HepG2 (cell line): ENCODE measurements around the gene BIRC2. TPM values are rescaled to one million over a fixed set of nuclear protein-coding genes. Genes with fewer than 3 reads are reported as not detected.

ENCODE experiments used
- MTF2 ChIP-seq: sonication (generic); formaldehyde crosslinking; IDR thresholded peaks from 2 replicates; pipeline ENCODE4 v1.5.0; 2020; ENCODE audit warnings: missing genetic modification reagents, borderline replicate concordance
- NONO ChIP-seq, 2 experiments: fragments of 450-650 bp in 1 of 2; sonication (generic) in 1 of 2; formaldehyde crosslinking in 1 of 2; IDR thresholded peaks in 1 of 2; conservative IDR thresholded peaks in 1 of 2; 2 replicates each; pipeline versions ENCODE4 v1.6.1 to v1.8.0; 2017 to 2022; ENCODE audit warnings: mild to moderate bottlenecking in 1 of 2, missing genetic modification reagents in 1 of 2, moderate library complexity in 1 of 2
- SNAPC4 ChIP-seq: sonication (generic); formaldehyde crosslinking; IDR thresholded peaks from 2 replicates; pipeline ENCODE4 v1.4.0; 2020; ENCODE audit warnings: mild to moderate bottlenecking, missing genetic modification reagents
- ZHX2 ChIP-seq, 2 experiments: sonication (generic) in 1 of 2; formaldehyde crosslinking in 1 of 2; IDR thresholded peaks; 2 replicates each; pipeline versions ENCODE4 v1.6.1 to v1.9.0; 2014 to 2022; ENCODE audit warnings: antibody characterized with exemption in 1 of 2, borderline replicate concordance in 1 of 2, inconsistent platforms in 1 of 2, low read depth in 1 of 2, missing genetic modification reagents in 1 of 2
- ZNF24 ChIP-seq: fragments of 450-650 bp; IDR thresholded peaks from 2 replicates; pipeline ENCODE4 v1.6.1; 2017; ENCODE audit warnings: antibody characterized with exemption, mild to moderate bottlenecking
- ZNF30 ChIP-seq: sonication (generic); formaldehyde crosslinking; IDR thresholded peaks from 2 replicates; pipeline ENCODE4 v1.5.0; 2020; ENCODE audit warnings: mild to moderate bottlenecking, missing genetic modification reagents
- polyA plus RNA-seq, 8 experiments: library from polyadenylated mRNA; depleted of rRNA in 3 of 8; stranded (reverse) in 7 of 8; unstranded in 1 of 8; fragments of >200 nt; fragmentation: Illumina TruSeq in 4 of 8; extraction: Trizol in 4 of 8; gene quantifications; 2 replicates each; pipeline versions ENCODE4 v1.2.1 to v1.2.3, GENCODE V29; 2011 to 2016; ENCODE audit warnings: low read depth in 4 of 8, missing spikeins in 1 of 8, mixed read lengths in 1 of 8; ENCODE audit not compliant: insufficient read depth in 1 of 8
- total RNA-seq, 5 experiments: library from RNA; depleted of rRNA; stranded (reverse); fragments of >200 nt; fragmentation: Illumina TruSeq; extraction: Trizol; gene quantifications; 2 replicates each; pipeline ENCODE4 v1.2.3, GENCODE V29; 2016; ENCODE audit warnings: low read depth in 1 of 5

BIRC2 gene
- total and polyA plus RNA-seq, 2 of the 13 experiments (the other 11 are each of a cell fraction or from before 2014, with no cell fraction given) = 61.7 to 62.2 TPM

- TF ChIP-seq SNAPC4 (CRISPR knock-in tag) = no peak
- no peak for TF ChIP-seq NONO (IDR thresholded peaks at IDR 0.05)
- no peak for TF ChIP-seq NONO (CRISPR knock-in tag; conservative IDR thresholded peaks at IDR 0.05)
- TF ChIP-seq ZNF30 (CRISPR knock-in tag) = no peak
- TF ChIP-seq ZHX2 (IDR thresholded peaks at IDR 0.05; ENCODE audit: low read depth) = no peak
- TF ChIP-seq ZHX2 (CRISPR knock-in tag; IDR thresholded peaks at IDR 0.05; ENCODE audit: borderline replicate concordance) = no peak
- TF ChIP-seq ZNF24 = no peak
- TF ChIP-seq MTF2 (CRISPR knock-in tag) = no peak
These were observed 60.9 kb downstream of the BIRC2 start (continued) for GRCh38 chr11:102407901-102408300.
